Measurements from ENCODE around the gene FAM193B. TPM values are rescaled to one million over a fixed set of nuclear protein-coding genes. Genes with fewer than 3 reads are reported as not detected.

The FAM193B gene
- total and polyA plus RNA-seq, 2 of the 13 experiments (the other 11 are each of a cell fraction or from before 2014, with no cell fraction given): 21.2 to 40.9 TPM

- TF ChIP-seq, protein P1, sequence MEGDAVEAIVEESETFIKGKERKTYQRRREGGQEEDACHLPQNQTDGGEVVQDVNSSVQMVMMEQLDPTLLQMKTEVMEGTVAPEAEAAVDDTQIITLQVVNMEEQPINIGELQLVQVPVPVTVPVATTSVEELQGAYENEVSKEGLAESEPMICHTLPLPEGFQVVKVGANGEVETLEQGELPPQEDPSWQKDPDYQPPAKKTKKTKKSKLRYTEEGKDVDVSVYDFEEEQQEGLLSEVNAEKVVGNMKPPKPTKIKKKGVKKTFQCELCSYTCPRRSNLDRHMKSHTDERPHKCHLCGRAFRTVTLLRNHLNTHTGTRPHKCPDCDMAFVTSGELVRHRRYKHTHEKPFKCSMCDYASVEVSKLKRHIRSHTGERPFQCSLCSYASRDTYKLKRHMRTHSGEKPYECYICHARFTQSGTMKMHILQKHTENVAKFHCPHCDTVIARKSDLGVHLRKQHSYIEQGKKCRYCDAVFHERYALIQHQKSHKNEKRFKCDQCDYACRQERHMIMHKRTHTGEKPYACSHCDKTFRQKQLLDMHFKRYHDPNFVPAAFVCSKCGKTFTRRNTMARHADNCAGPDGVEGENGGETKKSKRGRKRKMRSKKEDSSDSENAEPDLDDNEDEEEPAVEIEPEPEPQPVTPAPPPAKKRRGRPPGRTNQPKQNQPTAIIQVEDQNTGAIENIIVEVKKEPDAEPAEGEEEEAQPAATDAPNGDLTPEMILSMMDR (CRISPR knock-in tag; IDR thresholded peaks at IDR 0.05): peak; percentile 27; the same call in 1 of the 2 replicates
- TF ChIP-seq HMG20A (CRISPR knock-in tag; IDR thresholded peaks at IDR 0.05; ENCODE audit: borderline replicate concordance) (no peak), CEBPB (IDR thresholded peaks at IDR 0.05; ENCODE audit: borderline replicate concordance, low read depth, low read length) (no peak), PREB (CRISPR knock-in tag; IDR thresholded peaks at IDR 0.05) (no peak), ZFAT (CRISPR knock-in tag; conservative IDR thresholded peaks at IDR 0.05) (no peak), ETV5 (CRISPR knock-in tag; IDR thresholded peaks at IDR 0.05; ENCODE audit: borderline replicate concordance) (no peak), ARID2 (CRISPR knock-in tag; IDR thresholded peaks at IDR 0.05; ENCODE audit: borderline replicate concordance) (no peak), ZBTB7A (CRISPR knock-in tag; IDR thresholded peaks at IDR 0.05) (no peak), SP1 (IDR thresholded peaks at IDR 0.05) (peak; percentile 78), SP1 (CRISPR knock-in tag; IDR thresholded peaks at IDR 0.05) (peak; percentile 86), NCOA2 (CRISPR knock-in tag; IDR thresholded peaks at IDR 0.05) (0 out of 2 replicates have a peak, but pooled peaks have one; percentile 19), ZNF3 (CRISPR knock-in tag; IDR thresholded peaks at IDR 0.05) (no peak), TFE3 (CRISPR knock-in tag; IDR thresholded peaks at IDR 0.05) (no peak), ZNF660 (CRISPR knock-in tag; IDR thresholded peaks at IDR 0.05; ENCODE audit: borderline replicate concordance, low read depth) (no peak), ZNF138 (CRISPR knock-in tag; IDR thresholded peaks at IDR 0.05; ENCODE audit: low read depth) (no peak), EP300 (IDR thresholded peaks at IDR 0.05; ENCODE audit: low read depth in 2 of 2, low read length in 2 of 2) (no peak), EP300 (CRISPR knock-in tag; IDR thresholded peaks at IDR 0.05; ENCODE audit: borderline replicate concordance) (no peak), CBX5 (CRISPR knock-in tag; IDR thresholded peaks at IDR 0.05; ENCODE audit: borderline replicate concordance) (peak; percentile 42; the same call in 1 of the 2 replicates), PRDM4 (CRISPR knock-in tag; IDR thresholded peaks at IDR 0.05; ENCODE audit: borderline replicate concordance) (no peak), GPN1 (CRISPR knock-in tag; IDR thresholded peaks at IDR 0.05; ENCODE audit: borderline replicate concordance) (no peak)
- TF ChIP-seq, protein P2, sequence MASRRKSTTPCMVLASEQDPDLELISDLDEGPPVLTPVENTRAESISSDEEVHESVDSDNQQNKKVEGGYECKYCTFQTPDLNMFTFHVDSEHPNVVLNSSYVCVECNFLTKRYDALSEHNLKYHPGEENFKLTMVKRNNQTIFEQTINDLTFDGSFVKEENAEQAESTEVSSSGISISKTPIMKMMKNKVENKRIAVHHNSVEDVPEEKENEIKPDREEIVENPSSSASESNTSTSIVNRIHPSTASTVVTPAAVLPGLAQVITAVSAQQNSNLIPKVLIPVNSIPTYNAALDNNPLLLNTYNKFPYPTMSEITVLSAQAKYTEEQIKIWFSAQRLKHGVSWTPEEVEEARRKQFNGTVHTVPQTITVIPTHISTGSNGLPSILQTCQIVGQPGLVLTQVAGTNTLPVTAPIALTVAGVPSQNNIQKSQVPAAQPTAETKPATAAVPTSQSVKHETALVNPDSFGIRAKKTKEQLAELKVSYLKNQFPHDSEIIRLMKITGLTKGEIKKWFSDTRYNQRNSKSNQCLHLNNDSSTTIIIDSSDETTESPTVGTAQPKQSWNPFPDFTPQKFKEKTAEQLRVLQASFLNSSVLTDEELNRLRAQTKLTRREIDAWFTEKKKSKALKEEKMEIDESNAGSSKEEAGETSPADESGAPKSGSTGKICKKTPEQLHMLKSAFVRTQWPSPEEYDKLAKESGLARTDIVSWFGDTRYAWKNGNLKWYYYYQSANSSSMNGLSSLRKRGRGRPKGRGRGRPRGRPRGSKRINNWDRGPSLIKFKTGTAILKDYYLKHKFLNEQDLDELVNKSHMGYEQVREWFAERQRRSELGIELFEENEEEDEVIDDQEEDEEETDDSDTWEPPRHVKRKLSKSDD (CRISPR knock-in tag; IDR thresholded peaks at IDR 0.05; ENCODE audit: low read depth): no peak
Observed at GRCh38 chr5:177497292-177498012, 56.9 kb downstream of the FAM193B start, which contains the start of gene PDLIM7 (continued).
